HG03039 (cell line): ENCODE results near the gene PHF5A.
"Not testable (repeated sequence)": the region's sequence is repeated elsewhere in the genome, so short reads cannot be mapped to it uniquely, and the experiment has no call there.

ENCODE experiments used
- ATAC-seq: cut with Tn5 transposase; IDR thresholded peaks from one replicate; pipeline ENCODE4 v1.9.1; 2021; ENCODE audit warnings: mild to moderate bottlenecking, moderate library complexity; ENCODE audit not compliant: unreplicated experiment

PHF5A gene

GRCh38 chr22:41488596-41489385, 20.3 kb upstream of the PHF5A start:
- no peak for ATAC-seq

GRCh38 chr22:41488076-41488475, 19.6 kb upstream of the PHF5A start:
- ATAC-seq = no peak

- ATAC-seq = no peak
These were observed 18.8 kb upstream of the PHF5A start for GRCh38 chr22:41487037-41487935.

GRCh38 chr22:41485033-41485432, 16.5 kb upstream of the PHF5A start:
- ATAC-seq = no peak

- ATAC-seq = no peak
These were observed 13.9 kb upstream of the PHF5A start for GRCh38 chr22:41482319-41482935.

- ATAC-seq = no peak
These were observed 13.4 kb upstream of the PHF5A start for GRCh38 chr22:41481925-41482318.

GRCh38 chr22:41481131-41481830, 12.8 kb upstream of the PHF5A start:
- ATAC-seq = no peak

- no peak for ATAC-seq
These were observed 11.9 kb upstream of the PHF5A start for GRCh38 chr22:41480397-41480735.

- ATAC-seq = no peak
These were observed 11.3 kb upstream of the PHF5A start for GRCh38 chr22:41479671-41480396.

- ATAC-seq = no peak
These were observed 10.5 kb upstream of the PHF5A start for GRCh38 chr22:41478891-41479521.

GRCh38 chr22:41478473-41478872, 10.0 kb upstream of the PHF5A start:
- no peak for ATAC-seq

- no peak for ATAC-seq
These were observed 6.5 kb upstream of the PHF5A start for GRCh38 chr22:41474872-41475451.

- no peak for ATAC-seq
These were observed 3.1 kb upstream of the PHF5A start for GRCh38 chr22:41471568-41471967.

- ATAC-seq = no peak
These were observed 2.4 kb upstream of the PHF5A start for GRCh38 chr22:41470886-41471285.

GRCh38 chr22:41469218-41469851, 843 bp upstream of the PHF5A start:
- no peak for ATAC-seq

GRCh38 chr22:41461901-41462300, 6.6 kb downstream of the PHF5A start:
- no peak for ATAC-seq

- not testable (repeated sequence) for ATAC-seq
These were observed 8.4 kb downstream of the PHF5A start for GRCh38 chr22:41460071-41460470.

GRCh38 chr22:41459431-41459830, 9.1 kb downstream of the PHF5A start:
- ATAC-seq = no peak

- no peak for ATAC-seq
These were observed 10.2 kb downstream of the PHF5A start for GRCh38 chr22:41458161-41458728.
